Liver (tissue), 9 donors: ENCODE results near the gene CDX4. TPM values are rescaled to one million over a fixed set of nuclear protein-coding genes. Genes with fewer than 3 reads are reported as not detected.

Source experiments
- DNase-seq: peaks from one replicate; pipeline ENCODE4 v3.0.0-alpha.2; 2017; ENCODE audit warnings: low spot score
- H3K27ac ChIP-seq, 2 donors: one replicate each; pipeline ENCODE4 v1.7.0; 2013; ENCODE audit warnings: inconsistent platforms in 2 of 2, low read length in 2 of 2, control low read depth in 1 of 2, low read depth in 1 of 2, mild to moderate bottlenecking in 1 of 2
- H3K27me3 ChIP-seq, 4 donors: one replicate each; pipeline versions ENCODE4 v1.6.1 to v1.7.0; 2013; ENCODE audit warnings: low read length in 3 of 4, inconsistent platforms in 1 of 4, mild to moderate bottlenecking in 1 of 4, moderate library complexity in 1 of 4; ENCODE audit not compliant: control insufficient read depth in 4 of 4, insufficient read depth in 4 of 4
- H3K36me3 ChIP-seq, 4 donors: one replicate each; pipeline versions ENCODE4 v1.6.1 to v1.7.0; 2013; ENCODE audit warnings: low read length in 3 of 4, mild to moderate bottlenecking in 3 of 4, low read depth in 1 of 4, moderate library complexity in 1 of 4; ENCODE audit not compliant: control insufficient read depth in 4 of 4, insufficient read depth in 3 of 4
- H3K4me1 ChIP-seq, 4 donors: one replicate each; pipeline versions ENCODE4 v1.6.1 to v1.7.0; 2013; ENCODE audit warnings: low read length in 3 of 4, mild to moderate bottlenecking in 3 of 4, moderate library complexity in 1 of 4; ENCODE audit not compliant: control insufficient read depth in 4 of 4, insufficient read depth in 4 of 4
- H3K4me3 ChIP-seq, 3 donors: one replicate each; pipeline versions ENCODE4 v1.6.1 to v1.7.0; 2013; ENCODE audit warnings: low read length in 3 of 3, control low read depth in 1 of 3, low read depth in 1 of 3, mild to moderate bottlenecking in 1 of 3
- H3K9ac ChIP-seq, 2 donors: one replicate each; pipeline ENCODE4 v1.7.0; 2013; ENCODE audit warnings: low read length in 2 of 2, mild to moderate bottlenecking in 2 of 2, moderate library complexity in 2 of 2, control low read depth in 1 of 2, low read depth in 1 of 2
- H3K9me3 ChIP-seq, 4 donors: one replicate each; pipeline versions ENCODE4 v1.6.1 to v1.7.0; 2013; ENCODE audit warnings: low read length in 3 of 4; ENCODE audit not compliant: control insufficient read depth in 4 of 4
- ATF3 ChIP-seq: IDR thresholded peaks from 2 replicates; pipeline ENCODE4 v1.6.1; 2016; ENCODE audit warnings: antibody characterized with exemption
- CTCF ChIP-seq: fragments of 150-350 bp; IDR thresholded peaks from 2 replicates; pipeline ENCODE4 v1.5.1; 2017; ENCODE audit warnings: improper control_type of control experiment, low read depth, low read length; ENCODE audit not compliant: missing input control
- EGR1 ChIP-seq, 2 donors: IDR thresholded peaks; 2 replicates each; pipeline ENCODE4 v1.6.1; 2016 to 2018; ENCODE audit warnings: antibody characterized with exemption in 2 of 2, low read depth in 2 of 2
- FOXA1 ChIP-seq: IDR thresholded peaks from 2 replicates; pipeline ENCODE4 v1.6.1; 2016; ENCODE audit warnings: antibody characterized with exemption
- FOXA2 ChIP-seq: IDR thresholded peaks from 2 replicates; pipeline ENCODE4 v1.6.1; 2016; ENCODE audit warnings: antibody characterized with exemption
- GABPA ChIP-seq, 2 donors: IDR thresholded peaks in 1 of 2; conservative IDR thresholded peaks in 1 of 2; 2 replicates each; pipeline ENCODE4 v1.6.1; 2016; ENCODE audit warnings: antibody characterized with exemption in 2 of 2, mild to moderate bottlenecking in 1 of 2, moderate library complexity in 1 of 2
- HNF4A ChIP-seq, 2 donors: conservative IDR thresholded peaks; 2 replicates each; pipeline ENCODE4 v1.6.1; 2016; ENCODE audit warnings: antibody characterized with exemption in 2 of 2, mild to moderate bottlenecking in 2 of 2
- HNF4G ChIP-seq: IDR thresholded peaks from 2 replicates; pipeline ENCODE4 v1.6.1; 2016; ENCODE audit warnings: antibody characterized with exemption
- JUND ChIP-seq, 2 donors: IDR thresholded peaks; 2 replicates each; pipeline ENCODE4 v1.6.1; 2016; ENCODE audit warnings: antibody characterized with exemption in 2 of 2
- MAX ChIP-seq: IDR thresholded peaks from 2 replicates; pipeline ENCODE4 v1.6.1; 2016; ENCODE audit warnings: antibody characterized with exemption
- NR2F2 ChIP-seq: IDR thresholded peaks from 2 replicates; pipeline ENCODE4 v1.6.1; 2016; ENCODE audit warnings: antibody characterized with exemption
- RAD21 ChIP-seq, 2 donors: IDR thresholded peaks; 2 replicates each; pipeline ENCODE4 v1.6.1; 2016; ENCODE audit warnings: antibody characterized with exemption in 2 of 2, mild to moderate bottlenecking in 2 of 2
- REST ChIP-seq: IDR thresholded peaks from 2 replicates; pipeline ENCODE4 v1.6.1; 2016; ENCODE audit warnings: antibody characterized with exemption, mild to moderate bottlenecking
- RXRA ChIP-seq, 2 donors: IDR thresholded peaks; 2 replicates each; pipeline ENCODE4 v1.6.1; 2017 to 2018; ENCODE audit warnings: antibody characterized with exemption in 2 of 2, mild to moderate bottlenecking in 1 of 2
- SP1 ChIP-seq: IDR thresholded peaks from 2 replicates; pipeline ENCODE4 v1.6.1; 2018; ENCODE audit warnings: antibody characterized with exemption, mild to moderate bottlenecking
- TAF1 ChIP-seq: conservative IDR thresholded peaks from 2 replicates; pipeline ENCODE4 v1.6.1; 2016; ENCODE audit warnings: antibody characterized with exemption, mild to moderate bottlenecking
- YY1 ChIP-seq: IDR thresholded peaks from 2 replicates; pipeline ENCODE4 v1.6.1; 2016; ENCODE audit warnings: antibody characterized with exemption, mild to moderate bottlenecking
- ZBTB33 ChIP-seq: IDR thresholded peaks from 2 replicates; pipeline ENCODE4 v1.6.1; 2016; ENCODE audit warnings: antibody characterized with exemption
- WGBS: extraction: QIAGEN DNeasy Blood & Tissue Kit; methylation state at CpG from one replicate; pipeline ENCODE4 v1.1.7; 2013; 5-methylcytosine and 5-hydroxymethylcytosine counted together
- polyA plus RNA-seq, 2 donors: library from polyadenylated mRNA; stranded (reverse) in 1 of 2; unstranded in 1 of 2; fragments of 200-250 nt in 1 of 2; fragments of >200 nt in 1 of 2; fragmentation: Nextera tagmentation in 1 of 2; extraction: Ambion mirVana in 1 of 2; gene quantifications; one replicate each; pipeline versions ENCODE4 v1.2.1 to v1.2.3, GENCODE V29; 2013 to 2015
- total RNA-seq, 2 donors: library from RNA; depleted of rRNA; stranded (reverse); fragments of >200 nt; gene quantifications; one replicate each; pipeline ENCODE4 v1.2.3, GENCODE V29; 2014
- donor health status: healthy.
- donor health status: healthy.
- donor health status: healthy.
- donor health status: healthy.
- donor health status: healthy.

CDX4 gene
- total and polyA plus RNA-seq, 4 donors: not detected

GRCh38 chrX:73457306-73457705 lies 10.5 kb downstream of the CDX4 start:
- no peak for DNase-seq
- no peak overlapping the region for H3K9ac ChIP-seq
- no peak for TF ChIP-seq HNF4A (conservative IDR thresholded peaks at IDR 0.05)
- TF ChIP-seq SP1: no peak
- TF ChIP-seq FOXA2: no peak
- TF ChIP-seq YY1: no peak
- no peaks in the 10 kb centered on the region for H3K27me3 ChIP-seq
- no peaks in the 10 kb centered on the region for H3K4me1 ChIP-seq
- no peaks in the 10 kb centered on the region for H3K9me3 ChIP-seq
- no peak overlapping the region for H3K27ac ChIP-seq
- H3K4me3 ChIP-seq: no peak overlapping the region
- H3K36me3 ChIP-seq: no peaks in the 10 kb centered on the region

GRCh38 chrX:73468376-73468775 lies 21.5 kb downstream of the CDX4 start:
- no peak for DNase-seq
- Histone ChIP-seq H3K27ac (no peak overlapping the region), H3K27me3 (no peaks in the 10 kb centered on the region), H3K4me1 (no peaks in the 10 kb centered on the region), H3K36me3 (no peaks in the 10 kb centered on the region), H3K9me3 (no peaks in the 10 kb centered on the region), H3K9ac (no peak overlapping the region), H3K4me3 (no peak overlapping the region)
- TF ChIP-seq JUND (IDR thresholded peaks at IDR 0.05): no peak
- no peak for TF ChIP-seq FOXA1
- TF ChIP-seq CTCF: no peak
- no peak for TF ChIP-seq SP1
- no peak for TF ChIP-seq FOXA2
- no peak for TF ChIP-seq EGR1 (IDR thresholded peaks at IDR 0.05; ENCODE audit: low read depth in 2 of 2)
- no peak for TF ChIP-seq HNF4A (conservative IDR thresholded peaks at IDR 0.05)
- no peak for TF ChIP-seq ATF3
- TF ChIP-seq RXRA (IDR thresholded peaks at IDR 0.05): no peak
- TF ChIP-seq NR2F2: no peak
- no peak for TF ChIP-seq HNF4G

- WGBS: 88% methylated on average over 4 of the region's 4 CpGs
- DNase-seq: no peak
- TF ChIP-seq RXRA (IDR thresholded peaks at IDR 0.05) (no peak), RAD21 (IDR thresholded peaks at IDR 0.05) (no peak), EGR1 (IDR thresholded peaks at IDR 0.05; ENCODE audit: low read depth in 2 of 2) (no peak), CTCF (no peak), GABPA (IDR thresholded peaks at IDR 0.05 in 1 of 2, conservative IDR thresholded peaks at IDR 0.05 in 1 of 2) (no peak), ATF3 (no peak), REST (no peak), MAX (no peak), FOXA2 (no peak), JUND (IDR thresholded peaks at IDR 0.05) (no peak), TAF1 (no peak), NR2F2 (no peak), FOXA1 (no peak), ZBTB33 (no peak), SP1 (no peak), YY1 (no peak), HNF4A (conservative IDR thresholded peaks at IDR 0.05) (no peak)
These were observed 32.1 kb downstream of the CDX4 start for GRCh38 chrX:73478961-73479360.

More at GRCh38 chrX:73478961-73479360, 32.1 kb downstream of the CDX4 start:
- no peak overlapping the region for H3K4me3 ChIP-seq
- H3K27me3 ChIP-seq: peaks cover 0 to 3% (median 0%) of the 10 kb centered on the region in 4 donors
- H3K4me1 ChIP-seq: no peaks in the 10 kb centered on the region
- H3K36me3 ChIP-seq: no peaks in the 10 kb centered on the region
- no peaks in the 10 kb centered on the region for H3K9me3 ChIP-seq
- H3K27ac ChIP-seq: no peak overlapping the region
- H3K9ac ChIP-seq: no peak overlapping the region
